GM13977 (cell line): ENCODE results near the gene NTNG2.

ENCODE experiments used
- DNase-seq: peaks from one replicate; pipeline ENCODE4 v3.0.0; 2012; ENCODE audit warnings: low spot score
- CTCF ChIP-seq: IDR thresholded peaks from 2 replicates; pipeline ENCODE4 v1.5.1; 2012; ENCODE audit warnings: mild to moderate bottlenecking, control low read depth; ENCODE audit not compliant: insufficient read depth; ENCODE audit errors: extremely low read depth, missing control alignments
- in situ Hi-C: fragments of 300-500 bp; cut with MboI; formaldehyde crosslinking; loops from one replicate; pipeline ENCODE4 v1.12.0; 2022; ENCODE audit warnings: low sequenced_read_pairs, low pct_unique_long_range_greater_than_20kb, mixed read lengths, inconsistent platforms; ENCODE audit not compliant: unreplicated experiment

The NTNG2 gene

DNA sequence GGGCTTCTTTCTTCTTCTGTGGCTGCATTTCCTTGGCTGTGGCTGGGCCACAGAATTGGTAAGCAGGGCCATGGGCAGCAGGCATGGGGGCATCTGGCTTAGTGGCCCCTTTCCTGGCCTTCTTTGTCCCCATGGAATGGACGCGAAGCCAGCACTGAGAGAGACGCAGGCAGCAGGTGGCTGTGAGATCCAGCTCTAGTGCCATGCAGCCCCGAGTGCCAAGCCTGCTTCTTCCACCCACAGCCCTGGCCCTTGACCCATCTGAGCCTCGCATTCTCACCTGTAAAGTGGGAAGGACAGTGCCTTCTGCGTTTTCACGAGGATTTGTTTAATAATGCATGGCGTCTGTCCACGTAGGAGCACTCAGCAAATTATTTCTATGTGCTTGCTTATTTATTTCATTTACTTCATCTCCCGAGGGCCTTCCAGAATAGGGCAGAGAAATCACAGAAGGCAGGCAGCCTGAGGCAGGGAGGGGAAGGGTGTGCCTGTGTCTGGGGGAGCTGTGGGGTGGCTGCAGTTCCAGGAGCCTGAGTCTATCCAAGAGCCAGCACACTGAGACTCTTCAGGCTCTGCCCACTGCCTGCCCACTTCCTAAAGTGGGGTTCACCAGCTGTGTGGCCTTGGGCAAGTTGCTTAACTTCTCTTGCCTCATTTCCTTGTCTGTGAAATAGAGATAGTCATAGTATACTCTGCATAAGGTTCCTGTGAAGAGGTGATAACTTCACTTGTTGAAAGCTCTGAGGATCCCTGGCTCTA, 55.2 kb downstream of the NTNG2 start:
- in situ Hi-C loops, result no loop called here
- no peak for TF ChIP-seq CTCF
- DNase-seq, result no peak

DNA sequence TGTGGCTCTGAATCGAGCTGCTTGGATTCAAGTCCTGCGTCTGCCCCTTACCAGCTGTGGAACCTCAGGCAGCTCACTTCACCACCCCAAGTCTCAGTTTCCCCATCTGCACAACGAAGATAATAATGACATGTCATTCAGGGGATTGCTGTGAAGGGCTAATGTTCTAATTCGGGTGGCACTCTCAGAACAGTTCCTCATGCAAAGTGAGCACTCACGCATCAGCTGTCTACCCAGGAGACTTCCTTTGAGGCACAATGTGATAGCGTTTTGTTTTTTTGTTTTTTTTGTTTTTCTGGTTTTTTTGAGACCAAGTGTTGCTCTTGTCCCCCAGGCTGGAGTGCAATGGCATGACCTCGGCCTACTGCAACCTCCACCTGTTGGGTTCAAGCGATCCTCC, 56.4 kb downstream of the NTNG2 start:
- in situ Hi-C loops, result no loop called here
- no peak for DNase-seq
- no peak for TF ChIP-seq CTCF

DNA sequence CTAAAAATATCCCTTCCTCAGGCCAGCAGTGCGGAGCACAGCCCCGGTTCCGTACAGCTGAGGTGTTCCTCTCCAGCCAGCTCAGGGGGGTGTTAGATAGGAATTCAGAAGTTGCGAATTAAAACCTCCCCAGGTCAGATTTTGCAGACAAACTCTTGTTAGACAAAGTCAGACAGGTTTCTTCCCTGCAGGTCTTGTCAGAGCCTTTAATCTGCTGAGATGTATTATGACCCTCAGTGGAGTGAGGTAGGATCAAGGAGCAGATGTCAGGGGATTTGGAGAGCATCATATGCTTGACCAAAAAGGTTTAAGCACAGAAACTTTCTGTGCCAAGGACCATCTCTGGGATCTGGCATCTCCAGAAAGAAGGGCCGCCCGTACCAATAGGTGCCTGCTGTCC, 60.1 kb downstream of the NTNG2 start:
- no peak for TF ChIP-seq CTCF
- in situ Hi-C loops, result loop anchor here (10.0 kb wide), 1 partner anchor 47 kb away; no protein-coding TSS in a partner anchor
- DNase-seq, result no peak

DNA sequence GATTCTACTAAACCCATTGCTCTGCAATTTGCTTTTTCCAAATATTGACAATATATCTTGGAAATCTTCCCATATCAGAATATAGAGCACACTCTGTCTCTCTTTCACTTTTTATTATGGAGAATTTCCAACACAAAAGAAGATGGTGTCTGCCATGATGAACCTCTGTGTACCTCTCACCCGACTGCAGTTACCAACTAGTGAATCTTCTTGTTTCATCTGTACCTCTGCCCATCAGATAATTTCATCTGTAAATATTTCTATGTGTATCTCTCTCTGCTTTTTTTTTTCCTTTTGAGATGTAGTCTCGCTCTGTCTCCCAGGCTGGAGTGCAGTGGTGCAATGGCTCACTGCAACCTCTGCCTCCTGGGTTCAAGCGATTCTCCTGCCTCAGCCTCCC, 62.8 kb downstream of the NTNG2 start:
- in situ Hi-C loops, result loop anchor here (10.0 kb wide), 1 partner anchor 50 kb away; no protein-coding TSS in a partner anchor
- TF ChIP-seq CTCF, result no peak
- DNase-seq, result no peak

- TF ChIP-seq CTCF, result no peak
- in situ Hi-C loops, result loop anchor here (10.0 kb wide), 1 partner anchor 52 kb away; no protein-coding TSS in a partner anchor
These were observed 64.9 kb downstream of the NTNG2 start for GRCh38 chr9:132226571-132227430.

GRCh38 chr9:132228062-132228461, 66.2 kb downstream of the NTNG2 start:
- DNase-seq, result no peak
- in situ Hi-C loops, result loop anchor here (10.0 kb wide), 1 partner anchor 53 kb away; no protein-coding TSS in a partner anchor
- TF ChIP-seq CTCF, result no peak

More at GRCh38 chr9:132226571-132227430, 64.9 kb downstream of the NTNG2 start:
- no peak for DNase-seq
